ENCODE measurements around the gene TACC3.
A peak's percentile ranks its signal among the peaks of the same experiment; 100 is the strongest.

TACC3 gene

DNA sequence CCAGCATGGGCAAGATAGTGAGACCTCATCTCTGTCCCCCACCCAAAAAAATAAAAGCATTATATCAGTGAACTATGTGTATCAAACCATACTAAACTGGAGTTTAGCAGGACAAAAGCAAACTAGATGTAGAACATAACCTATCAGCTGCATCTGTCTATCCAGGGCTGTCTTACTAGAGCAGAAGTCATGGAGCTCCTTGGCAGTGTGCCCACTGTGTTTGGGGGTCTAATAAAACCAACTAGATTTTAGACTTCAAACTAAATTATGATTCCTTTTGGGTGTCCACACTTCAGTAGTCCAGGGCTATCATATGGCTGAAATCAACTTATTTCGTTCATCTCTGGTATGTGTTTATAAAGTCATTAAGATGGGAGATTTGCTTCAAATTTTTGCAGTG, 17.5 kb upstream of the TACC3 start:
- no peak for DNase-seq (ENCODE audit: low spot score)

GRCh38 chr4:1705732-1706131, 15.6 kb upstream of the TACC3 start:
- DNase-seq (ENCODE audit: low spot score): no peak

- no peak for DNase-seq (ENCODE audit: low spot score)
Measured at GRCh38 chr4:1706358-1706757, 15.0 kb upstream of the TACC3 start.

- DNase-seq (ENCODE audit: low spot score): no peak
Measured at GRCh38 chr4:1708581-1708980, 12.7 kb upstream of the TACC3 start.

DNA sequence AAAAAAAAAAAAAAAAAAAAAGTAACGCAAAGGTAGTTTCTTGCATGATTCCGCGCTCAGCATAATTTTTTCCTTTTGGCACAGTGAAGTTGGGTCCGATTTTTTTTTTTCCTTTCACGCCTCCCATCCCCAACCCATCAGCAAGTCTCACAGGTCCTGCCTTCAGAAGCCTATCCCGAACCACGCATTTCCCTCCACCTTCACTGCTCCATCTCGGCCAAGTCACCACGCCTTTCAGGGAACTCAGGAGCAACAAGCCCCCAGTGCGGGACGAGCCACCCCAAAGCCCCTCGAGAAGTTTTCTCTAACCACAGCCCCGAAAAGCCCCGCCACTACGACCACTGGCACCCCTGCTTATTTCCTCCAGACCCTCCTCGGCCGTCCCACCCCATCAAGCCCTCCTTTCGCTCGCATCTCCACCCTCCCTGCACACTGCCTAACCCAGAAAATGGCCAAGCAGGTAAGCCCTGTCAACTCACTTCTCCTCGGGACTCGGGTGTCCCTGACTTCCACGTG, 10.2 kb upstream of the TACC3 start:
- no peak for DNase-seq (ENCODE audit: low spot score)

GRCh38 chr4:1711571-1712215, 9.6 kb upstream of the TACC3 start:
- no peak for DNase-seq (ENCODE audit: low spot score)

GRCh38 chr4:1712216-1713002, 8.9 kb upstream of the TACC3 start, which contains the start of gene SLBP:
SLBP (minus strand) TSS chr4:1712319; CDS start chr4:1712188, 131 bp downstream.
- DNase-seq (ENCODE audit: low spot score): peak; percentile 85

- DNase-seq (ENCODE audit: low spot score): no peak
Measured at GRCh38 chr4:1713003-1713851, 8.1 kb upstream of the TACC3 start.

GRCh38 chr4:1714303-1715001, 6.9 kb upstream of the TACC3 start:
- no peak for DNase-seq (ENCODE audit: low spot score)

GRCh38 chr4:1715002-1715758, 6.1 kb upstream of the TACC3 start:
- DNase-seq (ENCODE audit: low spot score): no peak

DNA sequence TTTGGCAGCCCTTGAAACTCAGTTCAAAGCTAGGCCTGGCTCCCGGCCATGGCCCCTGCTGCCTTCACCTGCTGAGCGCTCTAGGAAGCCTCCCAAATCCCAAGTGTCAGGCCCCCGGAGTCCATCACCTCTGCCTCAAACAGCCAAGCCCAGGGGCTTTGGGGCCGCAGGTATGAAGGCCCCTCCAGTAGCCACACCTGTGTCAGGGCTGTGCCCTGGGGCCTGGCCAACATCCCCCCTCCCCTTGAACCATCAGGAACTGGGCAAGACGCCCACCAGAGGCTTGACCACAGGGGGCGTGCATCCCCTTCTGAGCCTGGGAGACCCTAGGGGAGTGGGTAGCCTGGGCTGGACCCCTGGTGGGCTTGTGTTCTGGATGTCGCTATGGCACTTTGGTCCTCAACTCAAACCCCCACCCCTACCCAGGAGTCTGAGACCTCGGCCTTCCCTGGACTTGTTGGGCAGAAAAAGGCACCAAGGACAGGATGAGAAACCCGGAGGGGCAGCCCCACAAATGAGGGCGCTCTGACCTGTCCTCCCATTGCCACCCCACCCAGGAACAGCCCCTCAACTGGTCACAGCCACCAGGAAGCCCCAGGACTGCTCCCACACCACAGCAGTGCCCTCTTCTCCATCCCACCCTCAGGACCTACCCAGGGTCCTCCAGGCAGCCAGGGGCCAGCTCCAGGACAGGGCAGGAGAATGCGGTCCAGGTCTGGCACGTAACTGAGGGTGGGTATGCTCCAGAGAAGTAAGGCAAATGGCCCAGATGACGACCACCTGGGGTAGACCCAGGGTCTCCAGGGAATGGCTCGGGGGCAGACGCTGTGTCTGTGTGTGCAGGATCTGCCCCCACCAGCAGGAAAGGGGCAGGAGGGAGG, 5.0 kb upstream of the TACC3 start:
- no peak for DNase-seq (ENCODE audit: low spot score)

GRCh38 chr4:1717129-1718094, 3.9 kb upstream of the TACC3 start:
- no peak for DNase-seq (ENCODE audit: low spot score)

GRCh38 chr4:1718095-1718850, 3.0 kb upstream of the TACC3 start:
- DNase-seq (ENCODE audit: low spot score): no peak

GRCh38 chr4:1720163-1720983, 948 bp upstream of the TACC3 start:
- no peak for DNase-seq (ENCODE audit: low spot score)

GRCh38 chr4:1721666-1722550, 587 bp downstream of the TACC3 start:
- no peak for DNase-seq (ENCODE audit: low spot score)

DNA sequence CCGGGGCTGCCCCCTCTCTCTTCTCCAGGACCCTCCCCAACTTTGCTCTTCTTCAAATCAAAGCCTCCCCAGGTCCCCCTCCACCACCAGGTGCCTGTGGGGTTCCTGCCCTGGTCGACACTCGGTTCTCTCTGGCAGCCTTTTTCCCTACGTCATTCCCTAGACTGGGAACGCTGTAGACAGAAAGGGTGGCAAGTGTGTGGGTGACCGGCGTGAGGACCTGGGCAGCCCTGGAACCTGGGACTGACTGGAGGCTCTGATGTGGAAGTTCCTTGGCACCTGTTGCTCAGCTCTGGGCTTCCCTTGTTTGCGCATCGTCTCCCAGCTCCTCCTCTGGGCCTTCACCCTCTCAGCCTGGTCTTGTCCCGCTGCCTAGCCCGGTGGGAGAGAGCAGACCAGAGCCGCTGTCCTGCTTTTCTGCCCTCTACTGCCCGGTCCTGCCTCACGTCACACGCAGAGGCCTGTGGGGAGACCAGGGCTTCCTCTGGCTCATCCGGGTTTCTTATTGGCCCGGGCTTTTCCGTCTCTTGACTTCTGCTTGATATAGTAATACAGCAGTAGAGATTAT, 1.3 kb downstream of the TACC3 start:
- DNase-seq (ENCODE audit: low spot score): no peak

Data from putamen (tissue), 1 donor.